HG02943 (cell line): ENCODE measurements around the gene PTPN2.

Experiments used
- ATAC-seq: cut with Tn5 transposase; IDR thresholded peaks from one replicate; pipeline ENCODE4 v1.9.1; 2021; ENCODE audit warnings: mild to moderate bottlenecking, low read depth, moderate library complexity; ENCODE audit not compliant: unreplicated experiment

PTPN2 gene

DNA sequence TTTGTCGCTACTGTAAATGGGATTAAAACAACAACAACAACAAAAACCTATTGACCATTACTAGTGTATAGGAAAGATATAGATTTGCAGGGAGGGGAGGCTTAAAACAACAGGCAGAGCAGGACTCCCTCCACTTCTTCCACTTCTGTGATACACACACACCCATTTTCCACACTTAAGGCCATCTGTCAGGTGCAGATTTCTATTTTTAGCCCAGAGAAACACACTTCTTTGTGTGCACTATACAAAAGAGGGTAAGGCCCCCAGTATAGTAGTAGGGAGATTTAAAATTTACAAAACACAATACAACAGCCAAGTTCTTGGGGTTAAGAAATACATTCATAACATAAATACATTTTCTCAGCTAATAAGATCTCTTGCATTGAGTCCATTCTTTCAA is 22.4 kb downstream of the PTPN2 start:
- ATAC-seq = no peak

- no peak for ATAC-seq
These were observed 23.5 kb downstream of the PTPN2 start for GRCh38 chr18:12860530-12860929.

GRCh38 chr18:12858991-12859390 is 25.0 kb downstream of the PTPN2 start:
- no peak for ATAC-seq

- no peak for ATAC-seq
These were observed 26.0 kb downstream of the PTPN2 start for GRCh38 chr18:12857991-12858544.

- no peak for ATAC-seq
These were observed 26.7 kb downstream of the PTPN2 start for GRCh38 chr18:12857215-12857905.

DNA sequence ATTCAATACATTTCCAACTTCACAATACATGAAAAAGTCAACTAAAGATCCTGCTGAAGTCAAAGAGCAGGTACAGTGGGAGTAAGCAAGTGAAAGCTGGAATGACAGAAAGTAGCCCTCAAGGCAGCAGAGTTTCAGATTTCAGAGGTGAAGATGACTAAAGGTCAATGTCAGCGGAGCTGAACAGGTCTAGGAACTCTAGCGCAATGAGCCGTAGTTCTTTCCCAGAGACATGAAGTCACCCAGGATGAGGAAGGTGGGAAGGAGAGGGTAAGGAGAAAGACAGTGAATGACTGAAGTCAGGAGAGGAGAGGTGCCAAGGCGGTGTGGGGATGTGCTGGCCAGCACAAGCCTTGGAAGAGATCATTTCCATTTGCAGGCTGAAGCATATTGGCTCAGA is 28.1 kb downstream of the PTPN2 start:
- ATAC-seq = no peak

DNA sequence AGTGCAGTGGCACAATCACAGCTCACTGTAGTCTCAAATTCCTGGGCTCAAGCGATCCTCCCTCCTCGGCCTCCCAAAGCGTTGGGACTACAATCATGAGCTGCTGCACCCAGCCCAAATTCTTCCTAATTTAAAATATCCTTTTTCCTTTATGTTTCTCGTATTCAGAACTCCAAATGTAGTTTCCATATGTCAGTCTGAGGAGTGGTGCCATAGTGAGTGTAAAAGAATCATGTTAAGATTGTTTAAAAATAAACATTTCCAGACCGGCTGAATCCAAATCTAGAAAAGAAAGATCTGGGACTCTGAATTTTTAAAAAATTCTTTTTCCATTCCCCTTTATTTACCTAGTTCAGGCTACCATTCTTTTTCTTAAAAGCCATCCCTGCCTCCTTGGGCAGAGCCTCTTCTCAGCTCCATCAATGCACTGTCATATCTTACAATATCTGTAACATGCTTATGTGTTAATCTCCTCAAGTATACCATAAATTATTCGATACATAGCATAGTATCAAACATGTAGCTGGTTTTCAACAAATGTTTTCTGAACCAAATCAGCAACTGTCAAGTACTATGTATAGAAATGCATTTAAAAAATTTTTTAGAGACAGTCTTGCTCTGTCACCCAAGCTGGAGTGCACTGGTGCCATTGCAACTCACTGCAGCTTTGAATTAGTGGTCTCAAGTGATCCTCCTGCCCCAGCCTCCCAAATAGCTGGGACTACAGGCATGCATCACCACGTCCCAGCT is 31.3 kb downstream of the PTPN2 start:
- ATAC-seq = no peak

GRCh38 chr18:12851716-12852115 is 32.3 kb downstream of the PTPN2 start:
- no peak for ATAC-seq

DNA sequence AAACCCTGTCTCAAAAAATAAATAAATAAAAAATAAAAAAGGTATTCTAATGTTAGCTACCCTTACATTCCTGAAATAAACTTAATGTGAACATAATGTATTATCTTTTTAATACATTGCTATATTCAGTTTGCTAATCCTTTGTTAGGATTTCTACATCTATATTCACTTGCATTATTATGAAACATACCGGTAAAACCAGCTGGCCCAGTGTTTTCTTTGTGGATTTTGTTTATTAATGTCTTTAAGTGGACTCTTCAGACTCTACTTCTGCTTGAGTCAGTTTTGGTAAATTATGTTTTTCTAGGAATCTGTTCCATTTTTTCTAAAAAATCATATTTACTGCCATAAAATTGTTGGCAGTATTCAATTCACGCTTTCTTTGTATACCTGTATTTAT is 34.5 kb downstream of the PTPN2 start:
- ATAC-seq = no peak

DNA sequence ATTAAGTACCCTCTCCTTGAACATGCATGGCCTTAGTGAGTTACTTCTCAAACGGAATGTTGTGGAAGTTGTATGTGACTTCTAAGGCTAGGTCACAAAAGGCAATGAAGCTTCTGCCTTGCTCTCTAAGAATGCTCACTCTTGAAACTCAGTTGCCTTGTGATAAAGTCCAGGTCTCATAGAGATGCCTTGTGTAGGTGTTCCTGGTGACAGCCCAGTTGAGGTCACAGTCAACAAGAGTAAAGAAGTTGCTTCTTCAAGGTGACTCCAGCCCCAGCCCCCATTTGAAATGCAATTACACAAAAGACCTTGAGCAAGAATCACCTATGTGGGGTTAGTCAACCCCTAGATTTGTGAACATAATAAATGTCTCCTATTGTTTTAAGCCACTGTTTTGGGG is 35.6 kb downstream of the PTPN2 start:
- no peak for ATAC-seq

DNA sequence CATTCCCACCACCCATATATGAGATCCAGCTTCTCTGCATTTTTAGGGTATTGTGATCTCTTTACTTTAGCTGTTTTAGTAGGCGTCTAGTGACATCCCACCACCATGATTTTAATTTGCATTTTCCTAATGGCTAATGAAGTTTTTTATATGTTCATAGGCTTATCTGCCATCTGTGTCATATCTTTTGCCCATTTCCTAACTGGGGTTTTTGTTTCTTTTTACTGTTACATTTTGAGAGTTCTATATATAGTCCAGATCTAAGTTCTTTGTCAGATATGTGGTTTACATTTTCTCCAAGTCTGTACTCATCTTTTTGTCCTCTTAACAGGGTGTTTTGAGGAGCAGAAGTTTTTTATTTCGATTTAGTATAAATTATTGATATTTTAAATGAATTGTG is 39.6 kb downstream of the PTPN2 start:
- ATAC-seq = no peak

GRCh38 chr18:12843420-12844350 is 40.4 kb downstream of the PTPN2 start:
- no peak for ATAC-seq

DNA sequence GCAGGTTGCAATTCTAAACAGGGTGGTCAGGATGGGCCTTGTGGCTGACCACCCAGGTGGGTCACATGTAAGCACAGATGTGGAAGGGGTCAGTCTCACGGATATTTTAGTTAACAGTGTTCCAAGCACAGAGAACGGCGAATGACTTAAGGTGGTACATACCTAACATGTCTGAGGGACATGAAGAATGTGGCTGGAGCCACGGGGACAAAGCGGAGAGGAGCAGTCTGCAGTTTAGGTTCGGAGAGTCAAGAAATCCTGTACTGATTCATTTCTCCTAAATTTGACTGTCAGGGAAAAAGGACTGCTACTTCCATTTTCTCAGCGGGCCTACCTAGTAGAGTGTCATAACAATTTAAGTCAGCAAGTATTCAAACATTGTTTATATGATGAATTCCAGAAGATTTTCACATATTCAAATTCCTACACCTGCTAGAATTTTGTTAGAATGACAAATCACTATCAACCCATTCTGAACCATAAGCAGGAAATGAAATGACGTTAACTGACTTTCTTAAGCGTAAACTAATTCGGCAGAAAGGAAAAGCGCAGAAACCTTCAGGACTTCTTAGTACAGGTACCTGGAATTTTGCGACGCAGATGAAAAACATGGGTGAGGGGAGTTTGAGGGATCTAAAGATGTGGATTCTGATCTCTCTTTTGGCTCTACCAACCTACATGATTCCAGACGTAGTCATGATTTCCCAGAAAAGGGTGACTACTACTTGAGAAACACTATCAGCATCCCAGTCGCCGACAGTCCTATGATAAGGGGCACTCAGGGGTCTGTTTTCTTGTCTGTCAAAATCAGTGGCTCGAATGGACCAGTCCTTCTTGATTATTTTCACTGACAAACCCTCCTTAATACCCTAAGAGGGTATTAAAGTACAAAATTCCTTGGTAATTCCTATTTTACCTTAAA is 41.3 kb downstream of the PTPN2 start:
- no peak for ATAC-seq

DNA sequence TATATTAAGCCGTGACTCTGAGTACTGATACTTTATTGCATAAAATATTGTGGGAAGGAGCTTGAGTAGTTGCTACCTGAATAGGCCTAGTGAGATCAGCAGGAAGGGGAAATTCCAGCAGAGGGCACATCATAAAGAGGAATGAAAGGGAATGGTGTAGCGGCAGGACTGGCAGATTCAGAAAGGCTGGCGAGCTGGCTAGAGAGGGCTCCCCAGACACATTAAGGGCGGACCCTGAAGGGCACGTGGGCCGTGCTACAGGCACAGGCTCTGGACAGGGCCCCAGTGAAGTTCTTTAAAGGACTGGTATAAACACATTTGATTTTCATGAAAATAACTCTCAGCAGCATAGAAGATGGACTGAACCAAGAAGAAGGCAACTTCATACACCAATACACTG is 43.0 kb downstream of the PTPN2 start:
- ATAC-seq = no peak

- no peak for ATAC-seq
These were observed 43.7 kb downstream of the PTPN2 start for GRCh38 chr18:12840382-12840781.

- ATAC-seq = peak; percentile 66
These were observed 44.4 kb downstream of the PTPN2 start for GRCh38 chr18:12839526-12840196.

DNA sequence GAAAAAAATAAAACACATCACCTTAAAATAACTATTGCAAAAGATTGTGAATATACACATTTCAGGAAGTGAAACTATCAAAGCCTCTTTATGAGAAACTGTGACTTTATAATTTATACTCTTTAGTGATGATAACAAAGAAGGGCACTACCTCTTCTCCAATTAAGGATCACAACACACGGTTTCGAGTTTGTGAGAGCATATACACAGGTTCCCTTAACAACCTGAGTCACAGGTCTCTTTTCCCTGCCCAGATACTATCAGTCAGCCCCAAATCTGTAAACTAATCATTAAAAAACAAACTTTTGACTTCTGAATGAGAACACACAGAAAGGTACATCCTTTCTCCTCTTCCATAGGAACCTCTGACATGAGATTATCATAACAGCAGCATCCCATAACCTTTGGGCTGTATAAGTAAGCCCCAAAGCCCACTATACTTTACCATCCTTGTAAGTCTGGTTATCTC is 44.9 kb downstream of the PTPN2 start:
- ATAC-seq = peak; percentile 43

GRCh38 chr18:12838178-12838634 is 45.8 kb downstream of the PTPN2 start:
- ATAC-seq = no peak

DNA sequence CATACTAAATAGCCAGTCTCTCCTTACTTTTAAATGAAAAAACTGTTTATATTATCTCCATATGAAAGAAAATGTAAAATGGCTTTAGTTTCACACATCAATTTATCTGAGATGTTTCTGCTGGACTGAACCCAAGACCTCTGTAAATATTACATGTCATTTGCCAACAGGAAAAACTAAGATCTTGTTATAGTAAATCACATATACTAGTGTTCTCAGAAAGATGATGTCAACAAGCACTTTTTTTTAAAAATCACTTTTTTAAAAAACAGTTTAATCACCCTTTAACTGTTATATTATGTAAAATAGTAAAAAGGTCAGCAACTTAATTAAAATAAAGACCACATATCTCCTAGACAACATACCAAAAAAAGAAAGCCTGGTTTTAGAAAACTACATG is 46.3 kb downstream of the PTPN2 start:
- ATAC-seq = no peak
